H4 (cell line): ENCODE data around the gene ZFAND4. TPM values are rescaled to one million over a fixed set of nuclear protein-coding genes. Genes with fewer than 3 reads are reported as not detected.
"Not testable (repeated sequence)": the region's sequence is repeated elsewhere in the genome, so short reads cannot be mapped to it uniquely, and the experiment has no call there.

ENCODE experiments used
- DNase-seq: peaks from one replicate; pipeline ENCODE4 v3.0.0-alpha.2; 2015; ENCODE audit warnings: low spot score
- total RNA-seq: library from RNA; depleted of rRNA; stranded (reverse); fragments of >200 nt; shearing (Covaris generic); gene quantifications from 2 replicates; pipeline ENCODE4 v1.2.3, GENCODE V29; 2014; rRNA removed

The ZFAND4 gene
- 6.1 and 8.2 TPM in 2 replicates for total RNA-seq

- peak; percentile 96 for DNase-seq
Observed at GRCh38 chr10:45672181-45673073, at the start of gene ZFAND4. ZFAND4 (minus strand) TSS chr10:45672772; CDS start chr10:45663725, 9,047 bp downstream.

GRCh38 chr10:45721503-45721902 lies 48.9 kb upstream of the ZFAND4 start:
- DNase-seq, result not testable (repeated sequence)

GRCh38 chr10:45717642-45718041 lies 45.1 kb upstream of the ZFAND4 start:
- not testable (repeated sequence) for DNase-seq

- DNase-seq, result not testable (repeated sequence)
Observed at GRCh38 chr10:45717053-45717452, 44.5 kb upstream of the ZFAND4 start.

- not testable (repeated sequence) for DNase-seq
Observed at GRCh38 chr10:45711223-45711622, 38.7 kb upstream of the ZFAND4 start.

GRCh38 chr10:45710200-45710796 lies 37.7 kb upstream of the ZFAND4 start:
- DNase-seq, result not testable (repeated sequence)

- not testable (repeated sequence) for DNase-seq
Observed at GRCh38 chr10:45678467-45678866, 5.9 kb upstream of the ZFAND4 start.

GRCh38 chr10:45675388-45675787 lies 2.8 kb upstream of the ZFAND4 start:
- no peak for DNase-seq

GRCh38 chr10:45673074-45673648 lies 589 bp upstream of the ZFAND4 start:
- DNase-seq, result no peak

- not testable (repeated sequence) for DNase-seq
Observed at GRCh38 chr10:45671300-45671699, 1.3 kb downstream of the ZFAND4 start.

- DNase-seq, result not testable (repeated sequence)
Observed at GRCh38 chr10:45669897-45670296, 2.7 kb downstream of the ZFAND4 start.

- DNase-seq, result no peak
Observed at GRCh38 chr10:45660876-45661411, 11.6 kb downstream of the ZFAND4 start.

GRCh38 chr10:45657033-45657926 lies 15.3 kb downstream of the ZFAND4 start:
- DNase-seq, result no peak

- DNase-seq, result no peak
Observed at GRCh38 chr10:45655219-45655618, 17.4 kb downstream of the ZFAND4 start.

- DNase-seq, result not testable (repeated sequence)
Observed at GRCh38 chr10:45654753-45655141, 17.8 kb downstream of the ZFAND4 start.

GRCh38 chr10:45653454-45653853 lies 19.1 kb downstream of the ZFAND4 start:
- no peak for DNase-seq

- DNase-seq, result no peak
Observed at GRCh38 chr10:45652511-45652910, 20.1 kb downstream of the ZFAND4 start.

- DNase-seq, result no peak
Observed at GRCh38 chr10:45649296-45649695, 23.3 kb downstream of the ZFAND4 start.

- no peak for DNase-seq
Observed at GRCh38 chr10:45647118-45647517, 25.5 kb downstream of the ZFAND4 start.

- no peak for DNase-seq
Observed at GRCh38 chr10:45646384-45647050, 26.1 kb downstream of the ZFAND4 start.

GRCh38 chr10:45644527-45644926 lies 28.0 kb downstream of the ZFAND4 start:
- DNase-seq, result no peak
